Measurements from ENCODE around the gene STARD5.

Gene STARD5

GRCh38 chr15:81292523-81293001, 31.4 kb downstream of the STARD5 start:
- peak in 1 of 2 donors; percentile 58 for DNase-seq

DNA sequence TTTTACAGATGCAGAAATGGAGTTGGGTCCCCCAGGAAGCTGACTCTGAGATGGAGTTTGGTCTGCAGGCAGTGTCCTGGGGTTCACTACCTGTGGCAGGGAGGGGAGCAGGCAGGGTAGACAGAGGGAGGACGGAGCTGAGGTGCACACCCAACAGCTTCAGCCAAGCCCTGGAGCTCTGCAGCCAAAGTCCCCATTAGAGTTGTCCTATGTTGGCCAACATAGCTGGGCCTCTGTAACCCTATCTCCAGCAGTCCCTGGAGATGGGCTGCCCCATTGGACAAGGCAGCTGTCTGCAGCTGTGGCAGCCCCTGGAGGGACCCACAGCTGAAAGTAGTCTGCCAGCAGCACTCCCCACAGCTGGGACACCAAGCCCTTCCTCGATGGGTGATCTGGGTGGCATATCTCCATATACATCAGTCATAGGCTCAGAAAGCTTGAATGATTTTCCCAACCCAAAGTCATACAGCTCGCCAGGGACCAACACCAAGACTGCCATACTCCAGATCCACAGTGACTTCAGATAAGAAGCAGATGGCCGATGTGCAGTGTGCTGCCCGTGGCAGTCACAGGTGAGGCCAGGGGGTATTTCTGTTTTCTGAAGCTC, 31.9 kb downstream of the STARD5 start:
- DNase-seq = no peak

DNA sequence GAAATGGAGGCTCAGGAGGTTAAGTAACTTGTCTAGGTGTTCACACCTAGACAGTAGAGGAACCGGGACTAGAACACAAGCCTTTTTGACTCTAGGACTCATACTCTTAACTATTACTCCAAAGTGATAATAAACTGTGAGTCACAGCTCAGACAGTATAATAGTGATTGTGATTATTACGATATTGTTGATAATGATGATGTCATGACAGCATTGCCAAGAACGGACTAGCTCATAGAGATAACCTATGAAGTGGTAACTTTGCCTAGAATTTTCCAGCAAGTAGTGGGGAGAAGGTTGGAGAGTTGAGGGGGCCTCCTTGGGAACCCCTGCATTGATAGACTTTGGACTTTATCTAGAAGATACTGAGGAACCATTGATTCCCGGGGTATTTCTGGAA, 34.0 kb downstream of the STARD5 start:
- no peak for DNase-seq

- DNase-seq = no peak
Observed at GRCh38 chr15:81288616-81289015, 35.3 kb downstream of the STARD5 start.

GRCh38 chr15:81288040-81288439, 35.9 kb downstream of the STARD5 start:
- DNase-seq = no peak

- DNase-seq = no peak
Observed at GRCh38 chr15:81286621-81287121, 37.3 kb downstream of the STARD5 start.

DNA sequence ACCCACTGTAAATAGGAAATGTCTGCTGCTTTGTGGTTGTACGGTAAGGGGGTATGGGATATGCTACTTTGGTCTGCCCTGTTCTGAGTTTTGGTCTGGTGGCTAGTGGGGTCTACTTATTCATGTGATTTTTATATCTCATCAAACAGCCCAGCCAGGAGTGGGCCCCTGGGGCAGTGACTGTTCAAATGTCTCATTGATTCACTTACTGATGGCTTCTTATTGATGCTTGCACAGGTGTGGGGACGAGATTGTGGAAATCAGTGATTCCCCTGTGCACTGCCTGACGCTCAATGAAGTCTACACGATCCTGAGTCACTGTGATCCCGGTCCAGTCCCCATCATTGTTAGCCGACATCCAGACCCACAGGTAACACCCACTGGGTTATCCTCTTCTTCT, 38.5 kb downstream of the STARD5 start:
- no peak for DNase-seq

DNA sequence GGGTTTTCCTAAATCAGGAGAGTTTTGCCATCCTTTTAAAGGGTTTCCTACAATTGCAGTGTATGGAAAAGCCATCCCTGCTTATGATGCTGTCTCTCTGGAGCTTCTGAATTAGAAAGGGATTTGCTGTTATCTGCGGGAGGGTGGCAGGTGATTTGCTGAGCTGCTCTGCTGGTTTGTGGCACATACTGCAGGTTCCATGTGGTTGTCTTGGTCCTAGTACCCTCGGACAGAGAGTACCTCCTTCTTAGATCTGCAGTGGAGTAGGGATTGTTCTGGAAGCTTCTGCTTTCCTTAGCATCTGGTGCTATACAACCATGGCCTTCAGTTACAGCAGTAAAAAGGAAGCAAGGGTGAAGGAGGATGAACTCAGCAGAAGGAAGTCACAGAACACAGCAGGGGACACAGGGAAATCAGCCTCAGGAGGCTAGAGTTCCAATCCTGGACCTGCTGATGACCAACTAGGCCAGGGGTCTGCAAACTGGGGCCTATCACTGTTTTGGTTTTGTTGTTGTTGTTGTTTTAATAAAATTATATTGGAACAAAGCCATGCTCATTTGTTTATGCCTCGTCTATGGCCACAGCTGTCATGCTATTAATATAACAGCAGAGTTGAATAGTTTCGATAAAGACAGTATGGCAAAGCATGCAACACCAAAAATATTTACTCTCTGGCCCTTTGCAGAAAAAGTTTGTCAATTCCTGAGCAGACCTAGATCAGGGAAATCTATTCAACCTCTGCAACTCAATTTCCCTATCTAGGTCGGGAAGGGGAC, 39.5 kb downstream of the STARD5 start:
- no peak for DNase-seq

DNA sequence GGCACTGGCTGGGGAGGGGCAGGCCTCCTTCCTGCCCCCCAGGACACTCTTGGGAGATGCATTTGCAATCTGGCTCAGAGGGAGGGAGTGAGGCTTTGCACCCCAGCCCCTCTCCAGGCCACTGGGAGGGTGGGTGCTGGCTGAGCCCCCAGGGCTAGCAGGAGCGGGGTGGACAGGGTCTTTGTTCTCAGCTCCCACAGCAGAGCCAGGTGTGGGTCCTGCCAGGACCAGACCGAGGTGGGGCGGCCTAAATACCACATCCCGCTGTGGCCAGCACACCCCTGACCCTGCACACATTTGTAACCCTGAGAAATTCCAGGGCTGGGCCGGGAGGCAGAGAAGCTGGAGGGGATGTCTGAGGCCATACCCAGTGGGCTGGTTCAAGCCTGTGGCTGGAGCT, 41.0 kb downstream of the STARD5 start:
- DNase-seq = no peak

DNA sequence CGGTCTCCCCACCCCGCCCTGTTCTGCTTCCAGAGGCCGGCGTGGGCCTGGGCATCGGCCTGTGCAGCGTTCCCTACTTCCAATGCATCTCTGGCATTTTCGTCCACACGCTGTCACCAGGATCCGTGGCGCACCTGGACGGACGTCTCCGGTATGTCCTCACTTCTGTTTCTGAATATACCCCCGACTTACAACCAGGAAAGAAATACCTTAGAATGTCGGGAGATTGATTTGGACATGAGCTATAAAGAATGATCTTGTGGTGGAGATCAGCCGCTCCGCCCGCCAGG, 41.4 kb downstream of the STARD5 start:
- no peak for DNase-seq

GRCh38 chr15:81281766-81282605, 42.0 kb downstream of the STARD5 start:
- no peak for DNase-seq

DNA sequence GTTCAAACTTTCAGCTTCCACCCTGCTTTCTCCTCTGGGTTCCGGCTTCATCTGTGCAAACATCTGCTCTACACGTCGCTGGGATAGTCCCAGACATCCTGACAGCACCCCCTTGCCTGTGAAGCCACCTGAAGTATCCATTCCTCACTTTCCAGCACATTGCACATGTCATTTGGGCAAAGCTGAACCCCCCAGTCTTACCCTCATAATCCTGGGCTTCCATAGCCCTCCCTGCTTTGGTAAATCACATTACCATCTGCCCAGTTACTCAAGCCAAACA, 42.5 kb downstream of the STARD5 start:
- DNase-seq = no peak

DNA sequence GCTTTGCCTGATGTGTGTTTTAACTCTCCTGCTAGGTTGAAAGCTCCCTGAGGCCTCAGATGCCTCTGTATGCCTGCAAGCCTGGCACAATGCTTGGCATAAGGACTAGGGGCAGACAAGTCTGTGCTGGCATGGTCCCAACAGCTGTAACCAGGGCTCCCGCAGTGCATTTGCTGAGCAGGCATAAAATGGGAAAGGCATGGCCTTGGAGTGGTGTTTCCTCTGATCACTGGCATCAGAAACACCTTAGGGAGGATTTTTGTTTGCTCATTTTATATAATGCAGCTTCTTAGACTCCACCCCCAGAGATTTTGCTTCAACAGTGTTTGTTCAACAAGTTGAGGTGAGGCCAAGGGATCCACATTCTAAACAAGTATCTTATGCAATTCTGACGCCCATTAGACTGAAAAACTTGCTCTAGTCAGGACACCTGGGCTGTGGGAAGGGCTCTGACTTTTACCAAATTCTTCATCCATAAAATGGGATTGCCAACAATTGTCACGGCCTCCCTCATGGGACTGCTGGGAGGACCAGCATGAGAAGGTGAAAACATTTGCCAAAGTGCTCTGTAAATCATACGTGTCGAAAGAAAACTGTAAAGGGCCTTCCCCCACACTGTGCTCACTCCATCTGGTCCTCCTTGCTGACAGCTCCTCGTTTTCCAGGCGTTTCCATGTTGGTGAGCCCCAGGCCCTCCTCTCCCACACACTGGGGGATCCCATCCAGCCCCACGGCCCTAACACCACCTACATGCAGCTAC, 43.1 kb downstream of the STARD5 start:
- DNase-seq = peak in 1 of 2 donors; percentile 12

GRCh38 chr15:81279621-81280485, 44.1 kb downstream of the STARD5 start:
- DNase-seq = peak in 1 of 2 donors; percentile 14

DNA sequence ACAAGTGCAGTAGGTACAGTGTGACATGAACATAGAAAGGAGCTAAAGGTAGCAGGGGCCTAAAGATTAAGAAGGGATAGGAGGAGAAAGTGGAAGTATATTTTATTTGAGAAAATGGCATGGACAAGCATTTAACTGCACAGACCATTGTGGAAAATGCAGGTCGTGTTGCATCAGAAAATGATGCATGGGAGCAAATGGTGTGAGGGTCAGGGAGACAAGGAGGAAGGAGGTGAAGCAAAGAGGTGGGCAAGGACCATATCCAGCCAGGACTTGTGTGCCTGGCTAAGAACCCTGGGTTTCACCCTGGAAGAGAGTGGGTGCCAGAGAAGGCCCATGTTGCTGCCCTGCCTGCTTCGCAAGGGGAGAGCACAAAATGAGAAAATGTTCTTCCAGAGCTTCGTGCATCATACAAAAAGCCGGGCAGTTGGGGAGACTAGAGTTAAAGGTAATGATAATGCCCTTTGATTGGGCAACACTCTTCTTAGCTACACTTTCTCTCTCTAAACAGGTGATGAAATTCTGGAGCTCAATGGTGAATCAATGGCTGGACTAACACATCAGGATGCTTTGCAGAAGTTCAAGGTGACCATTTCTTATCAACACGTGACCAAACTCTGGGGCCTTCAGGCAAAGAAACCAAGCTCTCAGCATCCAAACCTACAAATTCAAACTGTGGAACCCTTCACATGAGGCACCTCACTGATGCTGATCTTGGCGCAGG, 45.5 kb downstream of the STARD5 start:
- DNase-seq = no peak

DNA sequence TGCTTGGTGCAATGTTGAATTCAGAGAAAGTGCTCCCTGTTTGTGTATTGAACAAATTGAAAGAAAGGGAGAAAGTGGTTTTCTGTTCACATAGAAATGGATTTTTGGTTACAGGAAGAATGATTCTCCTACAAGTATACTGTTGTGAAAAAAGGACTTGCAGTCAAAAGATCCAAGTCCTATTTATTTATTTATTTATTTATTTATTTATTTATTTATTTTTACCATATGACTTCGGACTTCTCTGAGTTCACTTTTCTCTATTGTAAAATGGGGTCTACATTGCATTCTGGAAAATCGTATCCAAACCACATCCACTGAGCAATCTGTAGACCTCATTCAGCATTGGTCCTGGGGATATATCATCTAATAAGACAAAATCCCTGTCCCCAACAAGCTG, 46.1 kb downstream of the STARD5 start:
- DNase-seq = no peak

- DNase-seq = no peak
Observed at GRCh38 chr15:81276967-81277366, 47.0 kb downstream of the STARD5 start.

DNA sequence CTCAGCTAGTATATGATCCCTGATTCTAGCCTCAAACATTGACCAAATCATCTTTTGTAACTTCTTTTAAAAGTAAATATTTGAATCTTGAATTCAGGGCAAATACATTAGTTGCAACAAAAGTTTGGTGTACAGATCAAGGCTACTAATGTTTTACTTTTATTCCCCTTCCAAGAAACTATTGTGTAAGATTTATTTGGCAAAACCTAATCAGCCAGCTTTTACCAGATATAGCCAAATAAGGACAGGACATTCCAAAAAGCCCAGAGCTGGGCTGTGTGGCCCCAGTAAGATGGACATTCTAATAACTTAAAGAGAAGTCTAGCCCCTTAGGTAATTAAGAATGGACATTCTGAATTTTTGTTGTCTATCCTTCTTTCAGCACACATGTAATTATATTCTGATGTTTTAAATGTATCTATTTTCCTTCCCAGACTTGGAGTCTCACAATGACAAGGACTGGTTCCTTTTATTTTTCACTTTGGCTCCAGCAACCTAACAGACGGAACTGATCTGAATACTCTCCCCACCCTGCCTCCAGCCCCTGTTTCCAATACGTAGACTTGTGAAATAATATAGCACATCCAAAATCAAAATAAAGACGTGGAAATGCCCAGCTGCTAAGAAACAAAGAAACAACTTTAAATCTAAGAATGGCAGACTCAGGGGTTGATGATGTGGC, 48.1 kb downstream of the STARD5 start:
- DNase-seq = no peak

- peak; percentile 72 to 86 for DNase-seq
Observed at GRCh38 chr15:81274931-81275707, 48.8 kb downstream of the STARD5 start.

DNA sequence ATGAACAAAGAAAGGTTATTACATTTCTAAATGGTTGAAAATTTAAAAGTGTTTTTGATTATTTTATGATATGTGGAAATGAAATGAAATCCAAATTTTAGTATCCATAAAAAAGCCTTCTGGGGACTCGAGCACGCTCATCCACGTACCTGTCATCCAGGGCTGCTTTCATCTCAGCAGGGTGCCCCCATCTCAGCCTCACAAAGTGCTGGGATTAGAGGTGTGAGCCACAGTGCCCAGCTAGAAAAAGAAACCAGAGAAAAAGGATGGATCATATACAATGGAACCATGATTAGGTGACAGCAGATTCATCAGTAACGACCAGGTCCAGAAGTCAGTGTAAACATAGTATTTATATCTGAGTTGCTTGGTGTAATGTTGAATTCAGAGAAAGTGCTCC, 49.7 kb downstream of the STARD5 start:
- DNase-seq = no peak

All from stimulated activated CD4-positive, alpha-beta T cell treated with anti-CD3 and anti-CD28 coated beads, Interleukin-2, amount 100 ng/mL, for 24 hours (primary cell).